HG02571 (cell line): ENCODE results near the gene NEAT1.

Experiments
- ATAC-seq: cut with Tn5 transposase; IDR thresholded peaks from one replicate; pipeline ENCODE4 v1.9.1; 2021; ENCODE audit warnings: mild to moderate bottlenecking, moderate library complexity; ENCODE audit not compliant: unreplicated experiment

Gene NEAT1

DNA sequence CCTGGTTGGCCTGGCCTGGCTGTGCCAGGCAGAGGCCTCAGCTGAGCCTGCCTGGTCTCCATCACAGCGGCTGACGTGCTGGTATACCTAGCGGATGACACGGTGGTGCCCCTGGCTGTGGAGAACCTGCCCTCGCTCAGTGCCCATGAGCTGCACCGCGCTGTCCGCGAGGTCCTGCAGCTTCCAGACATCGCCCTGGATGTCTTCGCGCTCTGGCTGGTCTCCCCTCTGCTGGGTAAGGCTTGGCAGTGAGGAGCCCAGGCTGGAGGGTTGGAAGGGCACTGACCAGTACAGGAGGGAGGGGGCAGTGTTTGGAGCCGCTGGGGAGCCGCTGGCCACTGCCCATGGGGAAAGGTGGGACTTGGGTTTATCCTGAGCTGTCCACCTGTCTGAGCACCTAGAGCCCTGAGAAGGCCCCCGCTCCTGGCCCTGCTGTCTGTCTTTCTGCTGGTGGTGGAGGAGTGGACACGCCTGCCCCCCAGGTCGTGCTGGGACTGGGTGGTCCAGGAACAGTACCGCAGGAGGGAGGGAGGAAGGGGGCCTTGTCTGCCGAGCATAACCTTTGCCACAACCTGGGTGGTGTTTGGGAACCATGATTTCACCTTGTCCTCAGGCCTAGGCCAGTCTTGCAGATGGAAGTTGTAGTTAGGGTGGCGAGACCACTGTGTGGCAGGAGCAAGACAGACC, 33.2 kb upstream of the NEAT1 start:
- ATAC-seq, result no peak

GRCh38 chr11:65390099-65390941, 32.3 kb upstream of the NEAT1 start:
- no peak for ATAC-seq

GRCh38 chr11:65390996-65391395, 31.6 kb upstream of the NEAT1 start:
- ATAC-seq, result no peak

- no peak for ATAC-seq
Observed at GRCh38 chr11:65392186-65392829, 30.3 kb upstream of the NEAT1 start.

- ATAC-seq, result no peak
Observed at GRCh38 chr11:65392899-65393298, 29.7 kb upstream of the NEAT1 start.

DNA sequence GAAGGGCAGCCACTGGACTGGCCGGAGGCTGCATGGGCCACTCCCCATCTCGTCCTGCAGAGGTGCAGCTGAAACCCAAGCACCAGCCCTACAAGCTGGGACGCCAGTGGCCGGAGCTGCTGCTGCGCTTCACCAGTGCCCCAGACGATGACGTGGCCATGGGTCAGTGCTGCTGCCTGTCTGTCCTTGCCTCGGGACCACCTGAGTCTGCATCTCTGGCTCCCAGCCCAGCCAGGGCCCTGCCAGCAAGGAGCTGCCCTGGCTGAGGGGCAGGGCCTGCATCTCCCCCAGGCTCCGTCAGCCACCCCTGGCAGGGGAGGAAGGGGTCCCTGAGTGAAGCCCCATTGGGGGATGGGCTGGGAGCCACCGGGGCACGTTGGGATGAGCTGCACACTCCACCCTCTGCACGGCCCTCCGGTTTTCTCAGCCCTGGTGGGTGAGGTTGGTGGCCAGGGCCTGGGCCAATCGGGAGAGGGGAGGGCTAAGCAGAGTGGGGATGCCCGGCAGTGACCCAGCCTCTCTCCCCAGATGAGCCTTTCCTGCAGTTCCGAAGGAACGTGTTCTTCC, 29.0 kb upstream of the NEAT1 start:
- no peak for ATAC-seq

- ATAC-seq, result no peak
Observed at GRCh38 chr11:65394125-65394536, 28.5 kb upstream of the NEAT1 start.

DNA sequence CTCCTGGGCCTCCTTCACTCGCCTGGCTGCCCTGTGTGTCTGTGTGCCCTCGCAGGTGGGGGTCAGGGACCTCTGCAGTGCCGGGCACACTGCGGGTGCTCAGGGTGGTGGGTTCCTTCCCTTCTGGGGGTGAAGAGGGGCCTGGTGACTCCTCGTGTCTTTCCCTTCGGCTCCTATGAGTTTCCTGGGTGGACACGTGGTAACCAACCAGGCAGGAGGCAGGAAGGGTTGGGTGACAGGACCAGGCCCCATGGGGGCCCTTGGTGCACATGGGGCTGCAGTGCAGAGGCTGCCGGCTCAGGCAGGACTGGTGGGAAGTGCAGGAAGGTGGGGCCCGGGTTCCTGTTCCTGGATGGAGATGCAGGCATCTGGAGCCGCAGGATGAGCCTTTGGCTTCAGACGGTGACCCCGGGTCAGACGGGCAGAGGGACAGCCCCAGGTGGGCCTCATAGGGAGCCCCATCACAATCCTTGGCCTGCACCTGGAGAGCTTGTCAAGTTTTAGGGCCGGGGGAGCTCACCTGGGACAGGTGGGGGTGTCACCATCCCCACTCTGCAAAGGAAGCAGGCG, 26.6 kb upstream of the NEAT1 start:
- ATAC-seq, result no peak

DNA sequence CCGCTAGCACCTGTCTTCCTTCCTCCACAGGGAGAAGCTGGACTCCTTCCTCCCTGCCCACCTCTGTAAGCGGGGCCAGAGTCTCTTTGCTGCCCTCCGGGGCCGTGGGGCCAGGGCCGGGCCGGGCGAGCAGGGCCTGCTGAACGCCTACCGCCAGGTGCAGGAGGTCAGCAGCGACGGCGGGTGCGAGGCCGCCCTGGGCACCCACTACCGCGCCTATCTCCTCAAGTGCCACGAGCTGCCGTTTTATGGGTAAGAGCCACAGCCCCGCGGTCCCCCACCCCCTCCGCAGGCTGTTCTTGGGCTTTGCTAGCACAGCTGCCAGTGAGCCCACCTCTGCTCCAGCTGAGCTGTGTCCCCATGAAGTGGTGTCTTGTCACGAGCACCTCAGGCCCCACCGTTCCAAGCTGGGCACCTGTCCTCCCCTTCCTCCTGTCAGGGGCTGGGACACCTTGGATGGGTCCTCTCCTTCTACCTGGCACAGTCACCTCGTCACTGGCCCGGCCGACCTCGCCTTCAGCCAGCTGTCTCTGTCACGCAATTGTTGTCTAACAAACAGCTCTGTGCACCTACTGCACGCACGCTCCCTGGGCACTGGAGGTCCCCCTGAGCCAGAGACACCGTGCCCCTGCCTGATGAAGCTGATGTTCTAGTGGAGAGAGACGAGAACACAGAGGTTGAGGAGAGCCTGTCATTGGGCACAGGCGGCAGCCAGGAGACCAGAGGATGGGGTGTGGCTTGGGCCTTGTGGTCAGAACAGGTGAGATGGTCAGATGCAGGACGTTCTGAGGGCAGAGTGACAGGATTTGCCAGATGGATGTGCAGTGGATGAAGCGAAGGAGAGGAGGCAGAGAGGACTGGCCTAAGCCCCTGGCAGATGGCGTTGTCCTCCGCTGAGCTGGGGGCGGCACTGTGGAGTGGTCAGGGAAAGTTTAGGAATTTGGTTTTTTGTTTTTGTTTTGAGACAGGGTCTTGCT, 25.5 kb upstream of the NEAT1 start:
- ATAC-seq, result no peak

DNA sequence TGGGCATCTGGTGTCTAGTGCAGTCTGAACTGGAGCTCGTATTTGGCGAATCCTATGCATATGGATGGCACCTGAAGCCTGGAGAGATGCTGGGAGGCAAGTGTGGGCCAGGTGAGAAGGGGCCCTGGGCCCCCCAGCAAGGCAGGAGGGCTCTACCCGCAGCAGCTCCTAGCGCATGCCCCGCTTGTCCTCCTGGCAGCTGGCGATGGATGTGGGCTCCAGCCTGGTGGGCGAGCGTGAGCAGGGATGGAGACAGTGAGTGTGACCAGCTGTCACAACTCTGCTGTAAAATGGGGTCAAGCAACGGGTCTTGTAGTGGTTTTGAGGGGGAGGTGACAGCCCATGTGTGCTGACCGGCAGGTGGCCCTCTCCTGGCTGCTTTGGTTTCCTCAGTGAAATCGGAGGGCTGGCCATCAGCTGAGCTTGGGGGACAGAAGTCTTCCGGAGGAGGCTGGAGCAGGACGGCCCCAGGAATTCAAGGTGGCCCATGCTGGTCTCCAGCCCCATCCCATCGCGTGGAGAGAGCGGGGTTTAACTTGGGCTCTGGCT, 24.2 kb upstream of the NEAT1 start:
- no peak for ATAC-seq

DNA sequence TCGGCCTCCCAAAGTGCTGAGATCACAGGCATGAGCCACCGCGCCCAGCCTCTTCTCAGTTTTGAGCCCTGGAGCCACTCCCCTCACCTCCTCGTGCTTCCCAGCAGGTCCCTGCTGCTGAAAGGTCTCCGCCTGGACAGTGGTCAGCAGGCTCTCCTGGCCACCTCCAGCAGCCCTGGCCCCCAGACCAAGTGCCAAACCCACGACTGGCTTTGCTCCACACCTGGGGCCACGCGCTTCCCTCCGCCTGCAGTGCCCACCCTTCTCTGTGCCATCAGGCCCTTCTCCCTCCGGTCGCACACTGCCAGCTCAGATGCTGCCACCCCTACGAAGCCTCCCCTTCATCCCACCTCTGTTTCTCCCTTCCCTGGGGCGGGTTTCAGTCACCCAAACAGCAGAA, 23.3 kb upstream of the NEAT1 start:
- ATAC-seq, result no peak

DNA sequence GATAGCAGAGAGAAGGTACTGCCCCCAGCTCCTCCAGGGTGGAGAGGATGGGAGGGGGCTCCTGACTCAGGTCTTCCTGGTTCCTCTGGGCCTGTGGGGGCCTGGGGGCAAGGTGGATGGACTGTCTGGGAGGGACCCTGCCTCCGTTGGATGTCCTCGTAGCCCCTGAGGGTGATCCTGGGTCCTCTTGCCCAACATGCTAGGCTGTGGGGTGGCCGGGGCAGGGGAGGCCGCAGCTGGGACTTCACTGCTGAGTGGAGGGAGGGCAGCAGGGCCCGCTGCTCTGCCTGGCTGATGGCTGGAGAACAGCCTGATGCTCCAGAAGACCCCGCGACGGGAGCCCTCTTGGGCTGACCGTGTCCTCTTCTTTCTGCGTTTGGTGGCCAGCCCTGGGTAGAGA, 22.8 kb upstream of the NEAT1 start:
- no peak for ATAC-seq

GRCh38 chr11:65400307-65401072, 22.1 kb upstream of the NEAT1 start:
- ATAC-seq, result no peak

DNA sequence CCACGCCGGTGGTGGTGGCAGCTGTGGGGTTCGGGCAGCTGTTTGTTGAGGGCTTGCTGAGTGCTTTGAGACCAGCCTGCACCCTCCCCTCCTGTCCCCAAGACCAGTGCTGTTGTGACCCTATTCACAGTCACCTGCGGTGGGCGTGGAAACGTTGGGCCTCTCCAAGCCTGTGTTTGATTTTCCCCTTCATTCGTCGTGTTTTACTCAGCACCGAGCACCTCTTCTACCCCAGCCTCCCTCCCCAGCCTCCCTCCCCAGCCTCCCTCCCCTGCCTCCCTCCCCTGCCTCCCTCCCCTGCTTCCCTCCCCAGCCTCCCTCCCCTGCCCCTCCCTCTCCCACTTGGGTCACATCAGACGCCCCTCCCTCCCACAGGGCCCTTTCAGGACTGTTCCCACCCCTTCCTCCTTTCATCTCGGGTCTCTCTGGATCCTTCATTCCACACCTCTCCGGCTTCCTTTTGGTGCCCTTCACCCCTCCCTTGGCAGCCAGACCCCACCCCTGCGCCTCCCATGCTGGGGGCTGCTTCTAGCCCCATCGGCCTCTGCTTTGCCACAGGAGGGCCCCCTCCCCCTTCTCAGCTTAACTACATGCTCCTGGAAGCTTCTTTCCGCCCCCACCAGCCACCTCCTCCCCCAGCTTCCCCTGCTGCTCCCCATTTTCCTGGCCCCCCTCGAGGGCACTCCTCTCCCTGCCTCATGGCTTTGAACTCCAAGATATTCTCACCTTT, 21.4 kb upstream of the NEAT1 start:
- no peak for ATAC-seq

GRCh38 chr11:65401803-65402248, 20.8 kb upstream of the NEAT1 start:
- ATAC-seq, result no peak

DNA sequence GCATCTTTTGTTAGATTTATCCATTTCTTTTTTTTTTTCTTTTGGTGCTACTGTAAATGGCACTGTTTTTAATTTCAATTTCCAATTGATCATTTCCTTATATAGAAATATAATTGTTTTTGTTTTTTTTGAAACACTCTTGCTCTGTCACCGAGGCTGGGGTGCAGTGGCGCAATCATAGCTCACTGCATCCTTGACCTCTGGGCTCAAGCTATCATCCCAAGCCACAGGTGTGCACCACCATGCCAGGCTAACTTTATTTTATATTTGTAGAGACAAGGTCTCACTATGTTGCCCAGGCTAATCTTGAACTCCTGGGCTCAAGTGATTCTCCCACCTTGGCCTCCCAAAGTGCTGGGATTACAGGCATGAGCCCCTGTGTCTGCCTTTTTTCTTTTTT, 19.8 kb upstream of the NEAT1 start:
- no peak for ATAC-seq

DNA sequence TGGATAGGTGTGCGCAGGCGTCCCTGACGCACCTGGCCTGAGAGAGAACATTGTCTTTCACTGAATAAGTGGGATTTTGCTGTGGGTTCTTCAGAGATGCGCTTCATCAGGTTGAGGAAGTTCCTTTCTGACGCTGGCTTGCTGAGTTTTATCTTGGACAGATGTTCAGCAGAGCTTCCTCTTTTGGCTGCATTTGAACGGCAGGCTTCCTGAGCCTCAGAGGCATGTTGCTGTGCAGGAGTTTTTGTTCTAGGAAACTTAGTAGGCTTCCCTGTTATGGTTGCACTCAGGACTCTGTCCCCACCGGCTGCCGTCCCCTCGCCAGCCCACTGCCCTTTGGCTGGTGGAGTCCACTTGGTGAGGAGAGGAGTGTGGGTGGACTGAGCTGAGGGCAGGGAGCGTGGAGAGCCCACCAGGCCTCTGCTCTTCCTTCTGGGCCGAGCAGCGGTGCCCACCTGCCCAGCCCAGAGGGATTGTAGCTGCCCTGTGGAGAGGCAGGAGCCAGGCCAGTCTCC, 18.9 kb upstream of the NEAT1 start:
- no peak for ATAC-seq

DNA sequence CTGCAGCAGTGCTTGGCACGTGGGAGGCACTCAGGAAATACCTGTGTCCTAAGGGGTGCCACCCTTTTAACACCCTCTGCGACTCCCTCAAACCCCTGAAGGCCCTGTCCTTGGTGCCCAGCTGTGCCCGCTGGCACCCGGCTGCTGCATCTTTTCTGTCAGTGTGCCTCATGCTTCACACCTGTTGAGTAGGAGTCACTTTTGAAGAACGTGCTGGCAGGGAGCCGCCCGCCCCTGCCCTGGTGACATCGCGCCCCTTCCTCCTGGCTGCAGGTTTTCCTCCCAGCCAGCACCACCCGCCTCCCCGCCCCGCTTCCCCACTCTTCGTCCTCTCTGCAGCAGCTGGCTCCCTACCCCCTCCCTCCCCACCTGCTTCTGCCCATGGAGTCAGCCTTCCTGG, 18.4 kb upstream of the NEAT1 start:
- ATAC-seq, result no peak
